Ishikawa (cell line): ENCODE results near the gene ZBTB18.

Experiments used
- CREB1 ChIP-seq: IDR thresholded peaks from 2 replicates; pipeline ENCODE4 v1.6.1; 2012; ENCODE audit warnings: low read depth
- YY1 ChIP-seq: IDR thresholded peaks from 2 replicates; pipeline ENCODE4 v1.6.1; 2012; ENCODE audit warnings: low read depth

- TF ChIP-seq CREB1 (no peak), YY1 (no peak)
Measured at GRCh38 chr1:244074559-244075171, 23.6 kb downstream of the ZBTB18 start.
